ENCODE data around the gene TDRKH.

Gene TDRKH

GRCh38 chr1:151801846-151802245 is 11.5 kb upstream of the TDRKH start:
- TF ChIP-seq EGR1 (IDR thresholded peaks at IDR 0.05) (no peak), TEAD4 (IDR thresholded peaks at IDR 0.05) (no peak)

GRCh38 chr1:151801310-151801820 is 11.1 kb upstream of the TDRKH start:
- TF ChIP-seq MAX (IDR thresholded peaks at IDR 0.05) (no peak), NFIC (IDR thresholded peaks at IDR 0.05) (no peak), YY1 (IDR thresholded peaks at IDR 0.05; ENCODE audit: low read depth) (no peak), RAD21 (IDR thresholded peaks at IDR 0.05; ENCODE audit: low read depth) (no peak), USF1 (IDR thresholded peaks at IDR 0.05) (no peak), TEAD4 (IDR thresholded peaks at IDR 0.05) (no peak), REST (IDR thresholded peaks at IDR 0.05; ENCODE audit: low read depth) (no peak), CREB1 (IDR thresholded peaks at IDR 0.05; ENCODE audit: low read depth) (no peak), EGR1 (IDR thresholded peaks at IDR 0.05) (no peak), ZBTB7A (IDR thresholded peaks at IDR 0.05; ENCODE audit: low read depth) (no peak), EP300 (IDR thresholded peaks at IDR 0.05; ENCODE audit: borderline replicate concordance) (no peak)

- TF ChIP-seq EGR1 (IDR thresholded peaks at IDR 0.05), result no peak
Observed at GRCh38 chr1:151800830-151801229, 10.5 kb upstream of the TDRKH start.

GRCh38 chr1:151799179-151800022 is 9.1 kb upstream of the TDRKH start:
- TF ChIP-seq ZBTB7A (IDR thresholded peaks at IDR 0.05; ENCODE audit: low read depth) (no peak), YY1 (IDR thresholded peaks at IDR 0.05; ENCODE audit: low read depth) (no peak), REST (IDR thresholded peaks at IDR 0.05; ENCODE audit: low read depth) (no peak), USF1 (IDR thresholded peaks at IDR 0.05) (no peak), TCF12 (IDR thresholded peaks at IDR 0.05; ENCODE audit: low read depth) (no peak), NFIC (IDR thresholded peaks at IDR 0.05) (no peak), MAX (IDR thresholded peaks at IDR 0.05) (no peak), EGR1 (IDR thresholded peaks at IDR 0.05) (no peak), RAD21 (IDR thresholded peaks at IDR 0.05; ENCODE audit: low read depth) (no peak), EP300 (IDR thresholded peaks at IDR 0.05; ENCODE audit: borderline replicate concordance) (no peak), FOXM1 (IDR thresholded peaks at IDR 0.05; ENCODE audit: borderline replicate concordance, low read depth) (no peak), CREB1 (IDR thresholded peaks at IDR 0.05; ENCODE audit: low read depth) (no peak), TAF1 (IDR thresholded peaks at IDR 0.05; ENCODE audit: low read depth) (no peak), CEBPB (IDR thresholded peaks at IDR 0.05) (no peak), TEAD4 (IDR thresholded peaks at IDR 0.05) (no peak)

- no peak for TF ChIP-seq RAD21 (IDR thresholded peaks at IDR 0.05; ENCODE audit: low read depth)
- TF ChIP-seq CEBPB (IDR thresholded peaks at IDR 0.05), result no peak
- no peak for TF ChIP-seq USF1 (IDR thresholded peaks at IDR 0.05)
- TF ChIP-seq TCF12 (IDR thresholded peaks at IDR 0.05; ENCODE audit: low read depth), result no peak
- no peak for TF ChIP-seq FOXM1 (IDR thresholded peaks at IDR 0.05; ENCODE audit: borderline replicate concordance, low read depth)
- no peak for TF ChIP-seq NFIC (IDR thresholded peaks at IDR 0.05)
- TF ChIP-seq TAF1 (IDR thresholded peaks at IDR 0.05; ENCODE audit: low read depth), result no peak
- no peak for TF ChIP-seq MAX (IDR thresholded peaks at IDR 0.05)
- no peak for TF ChIP-seq CREB1 (IDR thresholded peaks at IDR 0.05; ENCODE audit: low read depth)
- no peak for TF ChIP-seq TEAD4 (IDR thresholded peaks at IDR 0.05)
Observed at GRCh38 chr1:151798571-151798970, 8.3 kb upstream of the TDRKH start.
